Measurements from ENCODE around the gene GPR78.
A peak's percentile ranks its signal among the peaks of the same experiment; 100 is the strongest.

Gene GPR78

GRCh38 chr4:8580321-8581093, at the start of gene GPR78:
Gene GPR78 (plus strand): TSS chr4:8580392. CDS start chr4:8580983, 591 bp downstream.
- no peak for DNase-seq (ENCODE audit: low spot score)

GRCh38 chr4:8532245-8532781, 47.9 kb upstream of the GPR78 start:
- DNase-seq (ENCODE audit: low spot score), result no peak

GRCh38 chr4:8533274-8533865, 46.8 kb upstream of the GPR78 start:
- no peak for DNase-seq (ENCODE audit: low spot score)

GRCh38 chr4:8534129-8534528, 46.1 kb upstream of the GPR78 start:
- peak; percentile 57 for DNase-seq (ENCODE audit: low spot score)

GRCh38 chr4:8534611-8535010, 45.6 kb upstream of the GPR78 start:
- no peak for DNase-seq (ENCODE audit: low spot score)

GRCh38 chr4:8536467-8536866, 43.7 kb upstream of the GPR78 start:
- no peak for DNase-seq (ENCODE audit: low spot score)

DNA sequence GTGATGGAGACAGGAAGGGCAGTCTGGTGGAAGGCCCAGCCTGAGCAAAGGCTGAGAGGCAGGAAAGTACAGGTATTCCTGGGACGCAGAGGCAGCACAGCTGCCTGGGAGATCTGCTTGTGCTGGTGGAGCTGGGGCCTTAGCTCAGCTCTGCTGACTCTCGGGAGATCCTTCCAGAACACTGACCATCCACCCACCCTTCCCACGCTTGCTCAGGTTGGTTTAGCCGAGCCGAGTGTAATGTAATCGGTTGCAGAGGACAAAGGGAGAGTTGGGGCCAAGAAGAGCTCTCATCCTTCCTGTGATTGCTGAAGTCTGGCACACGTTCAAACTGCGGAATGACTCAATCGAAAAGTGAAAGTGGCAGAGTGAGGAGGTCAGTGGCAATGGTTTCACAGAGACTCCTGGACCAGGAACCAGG, 43.1 kb upstream of the GPR78 start:
- peak; percentile 78 for DNase-seq (ENCODE audit: low spot score)

GRCh38 chr4:8538076-8538702, 42.0 kb upstream of the GPR78 start:
- no peak for DNase-seq (ENCODE audit: low spot score)

- DNase-seq (ENCODE audit: low spot score), result peak; percentile 52
Measured at GRCh38 chr4:8538703-8539567, 41.3 kb upstream of the GPR78 start.

DNA sequence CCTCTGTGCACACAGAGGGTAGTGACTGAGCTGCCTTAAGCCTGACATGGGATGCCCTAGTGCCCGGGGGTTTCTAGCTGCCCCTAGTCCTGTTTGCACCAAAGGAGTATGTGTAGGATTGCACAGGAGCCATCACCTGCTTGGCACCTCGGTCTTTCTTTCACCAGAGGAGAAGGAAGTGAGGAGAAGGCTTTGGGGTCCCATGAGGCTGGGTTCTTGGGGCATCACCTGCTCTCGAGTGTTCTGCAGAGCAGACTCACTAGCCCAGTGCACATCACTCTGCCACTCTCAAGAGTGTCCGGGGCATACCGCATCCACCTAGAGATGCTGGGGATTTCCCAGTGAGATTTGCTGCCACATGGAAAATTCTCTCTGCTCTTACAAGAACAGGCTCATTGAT, 40.5 kb upstream of the GPR78 start:
- DNase-seq (ENCODE audit: low spot score), result no peak

GRCh38 chr4:8540072-8540471, 40.1 kb upstream of the GPR78 start:
- DNase-seq (ENCODE audit: low spot score), result no peak

- DNase-seq (ENCODE audit: low spot score), result no peak
Measured at GRCh38 chr4:8540586-8540985, 39.6 kb upstream of the GPR78 start.

DNA sequence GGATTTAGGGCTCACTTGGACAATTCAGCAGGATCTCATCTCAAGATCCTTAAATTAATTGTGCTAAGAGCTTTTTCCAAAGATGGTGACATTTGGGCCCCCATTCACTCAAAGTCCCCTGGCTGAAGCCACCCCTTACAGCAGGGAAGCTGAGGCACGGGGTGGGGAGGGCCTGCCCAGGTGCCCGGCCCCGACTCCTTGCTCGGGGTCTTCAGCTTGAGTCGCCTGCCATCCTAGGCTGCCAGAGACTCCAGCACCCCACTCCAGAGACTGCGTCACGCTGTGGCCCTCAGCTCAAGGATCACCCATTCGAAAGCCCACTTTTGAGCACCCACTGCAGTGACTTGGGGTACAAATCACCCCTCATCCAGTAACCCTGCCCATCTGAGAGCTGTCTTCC, 39.2 kb upstream of the GPR78 start:
- no peak for DNase-seq (ENCODE audit: low spot score)

GRCh38 chr4:8541981-8542715, 38.0 kb upstream of the GPR78 start:
- DNase-seq (ENCODE audit: low spot score), result no peak

GRCh38 chr4:8542776-8543525, 37.2 kb upstream of the GPR78 start:
- DNase-seq (ENCODE audit: low spot score), result no peak

- DNase-seq (ENCODE audit: low spot score), result no peak
Measured at GRCh38 chr4:8543623-8544022, 36.6 kb upstream of the GPR78 start.

DNA sequence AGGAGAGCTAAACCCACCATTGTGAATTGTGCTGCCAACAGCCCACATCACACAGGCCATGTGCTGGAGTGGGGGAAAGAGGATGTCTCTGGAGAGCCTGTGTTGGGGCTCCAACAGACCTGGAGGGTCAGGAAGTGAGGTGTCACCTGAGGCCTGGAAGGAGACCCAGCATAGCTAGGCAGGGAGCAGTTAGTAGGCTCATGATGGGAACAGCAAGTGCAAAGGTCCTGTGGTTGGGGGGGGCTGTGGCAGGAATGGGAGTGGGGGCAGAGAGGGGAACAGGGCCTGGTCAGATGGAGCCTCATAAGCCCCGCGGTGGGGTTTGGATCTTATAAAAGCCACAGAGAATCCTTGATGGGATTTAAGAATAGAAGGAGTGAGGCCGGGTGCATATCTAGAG, 35.9 kb upstream of the GPR78 start:
- DNase-seq (ENCODE audit: low spot score), result no peak

DNA sequence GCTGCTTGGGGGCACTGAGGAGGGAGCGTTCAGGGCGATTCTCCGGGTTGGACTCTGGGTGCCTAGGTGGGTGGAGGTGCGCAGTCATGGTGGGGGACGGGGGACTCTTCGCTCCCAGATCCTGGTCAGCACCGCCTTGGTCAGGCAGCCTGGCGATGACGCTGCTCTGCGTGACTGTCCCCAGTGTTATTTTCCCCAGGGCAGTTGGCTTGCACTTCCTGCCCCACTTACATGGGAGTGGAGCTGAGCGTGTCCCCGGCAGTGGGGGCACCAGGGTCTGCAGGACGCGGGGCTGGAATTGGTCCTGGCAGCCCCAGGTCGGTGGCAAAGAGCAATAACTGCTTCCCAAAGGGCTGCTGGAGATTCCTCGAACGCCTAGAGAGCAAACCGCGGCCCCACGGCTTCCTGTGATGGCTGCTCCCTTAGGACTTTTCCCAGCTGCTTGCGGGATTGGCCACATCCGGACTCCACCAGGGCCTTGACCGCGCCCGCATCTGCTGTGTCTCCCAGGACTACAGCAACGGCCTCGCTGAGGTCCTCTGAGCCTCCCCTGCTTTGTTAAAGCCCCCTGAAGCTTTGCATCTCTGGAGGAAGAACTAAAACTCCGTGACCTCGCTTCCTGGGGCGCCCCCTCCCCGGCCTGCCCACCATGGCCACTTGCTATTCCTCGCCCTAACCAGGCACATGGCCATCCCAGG, 35.3 kb upstream of the GPR78 start:
- no peak for DNase-seq (ENCODE audit: low spot score)

GRCh38 chr4:8545439-8545765, 34.8 kb upstream of the GPR78 start:
- DNase-seq (ENCODE audit: low spot score), result no peak

DNA sequence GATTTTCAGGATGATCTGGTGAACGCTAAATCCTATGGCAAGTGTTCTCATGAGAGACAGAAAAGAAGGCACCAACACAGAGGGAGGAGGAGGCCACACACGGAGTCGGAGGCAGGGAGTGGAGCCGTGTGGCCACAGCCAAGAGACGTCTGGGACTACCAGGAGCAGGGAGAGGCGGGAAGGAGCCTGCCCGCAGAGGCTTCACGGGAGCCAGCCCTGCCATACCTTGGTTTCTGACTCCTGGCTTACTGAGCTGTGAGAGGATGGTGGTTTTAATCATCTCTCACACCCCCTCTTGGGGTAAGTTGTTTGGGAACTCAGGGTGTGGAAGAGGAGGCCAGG, 33.5 kb upstream of the GPR78 start:
- DNase-seq (ENCODE audit: low spot score), result no peak

All from LoVo (cell line).